NCI-H1694 treated with DMSO at 0.1 percent for 48 hours (cell line): ENCODE data around the gene FOLH1.
"Not testable (repeated sequence)": the region's sequence is repeated elsewhere in the genome, so short reads cannot be mapped to it uniquely, and the experiment has no call there.

ENCODE experiments used
- DNase-seq: peaks from one replicate; lab custom pipeline; 2025; lab: John Stamatoyannopoulos, UW

FOLH1 gene

DNA sequence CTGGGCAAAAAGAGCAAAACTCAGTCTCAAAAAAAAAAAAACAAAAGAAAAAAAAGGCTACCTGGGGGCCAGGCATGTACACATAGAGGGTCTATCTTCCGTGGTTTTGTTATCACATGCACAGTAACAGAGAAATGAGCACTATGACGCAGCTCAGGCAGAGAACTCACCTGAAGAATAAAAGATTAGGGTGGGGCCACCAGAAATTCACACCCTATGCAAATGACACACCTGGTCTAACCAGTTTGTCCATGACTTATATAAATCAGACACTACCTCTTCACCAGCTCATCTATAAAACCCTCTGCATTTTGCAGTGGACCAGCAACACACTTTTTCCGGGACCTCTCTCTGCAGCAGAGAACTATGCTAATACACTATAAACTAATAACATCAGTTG is 30.5 kb downstream of the FOLH1 start:
- not testable (repeated sequence) for DNase-seq

DNA sequence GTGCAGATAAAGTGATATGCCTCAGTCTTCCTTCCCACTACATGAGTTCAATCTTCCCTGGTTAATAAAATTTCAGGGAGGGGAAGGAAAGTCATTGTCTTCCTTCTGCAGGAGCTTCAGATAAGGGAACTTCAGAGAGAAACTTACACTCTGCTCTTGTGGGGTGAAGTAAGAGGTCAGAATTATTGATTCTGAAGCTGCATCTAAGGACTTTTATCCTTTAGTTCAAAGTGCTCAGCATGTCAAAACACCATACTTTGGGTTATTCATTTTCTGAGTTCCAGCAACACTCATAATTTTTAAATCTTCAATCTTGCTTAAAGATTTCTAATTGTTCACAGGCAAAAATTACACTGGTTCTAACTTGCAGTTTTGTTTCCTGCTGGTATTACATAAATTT is 33.0 kb downstream of the FOLH1 start:
- DNase-seq: not testable (repeated sequence)

DNA sequence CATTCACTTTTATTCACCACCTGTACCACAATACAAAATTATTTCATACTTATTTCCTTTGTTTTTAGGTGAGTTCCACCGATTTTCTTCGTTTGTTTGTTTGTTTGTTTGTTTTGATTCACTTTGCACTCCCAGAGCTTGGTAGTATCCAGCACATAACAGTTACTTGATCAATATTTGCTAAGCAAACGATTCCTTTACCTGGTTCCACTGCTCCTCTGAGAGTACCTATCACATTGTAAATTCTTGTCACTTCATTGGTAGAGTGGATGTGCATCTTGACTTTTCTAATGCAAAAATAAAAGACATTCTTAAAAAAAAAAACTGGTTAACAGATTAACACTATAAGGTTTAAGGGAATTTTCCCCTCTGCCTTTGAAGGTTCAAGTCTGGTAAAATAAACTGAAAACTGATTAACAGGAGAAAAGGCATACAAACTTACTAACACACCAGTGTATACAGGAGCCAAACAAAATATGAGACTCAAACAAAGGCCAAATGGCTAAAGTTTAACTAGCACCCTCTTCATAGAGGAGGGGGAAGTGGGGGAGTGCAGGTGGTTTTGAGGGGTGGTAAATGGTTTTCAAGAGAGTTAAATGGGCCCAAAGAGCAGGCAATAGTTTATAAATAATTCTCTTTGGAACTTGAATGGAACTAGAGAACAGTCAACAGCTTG is 33.6 kb downstream of the FOLH1 start:
- DNase-seq: not testable (repeated sequence)

DNA sequence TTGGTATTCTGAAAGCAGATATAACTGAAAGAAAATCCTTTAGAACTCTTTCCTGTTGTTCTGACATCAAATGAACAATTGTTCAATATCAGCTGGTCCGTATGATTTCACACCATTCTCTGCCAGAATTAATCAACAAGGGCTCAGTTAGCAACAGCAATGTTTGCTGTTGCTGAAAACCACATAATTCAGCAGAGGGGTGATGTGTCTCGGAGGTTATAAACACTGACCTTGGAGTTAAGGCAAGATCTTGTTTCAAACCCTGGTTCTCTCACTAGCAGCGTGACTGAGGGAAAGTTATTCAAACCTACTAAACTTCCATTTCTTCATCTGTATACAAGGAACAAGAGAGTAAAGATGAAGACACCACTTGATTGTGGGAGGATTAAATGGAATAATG is 36.8 kb downstream of the FOLH1 start:
- not testable (repeated sequence) for DNase-seq

DNA sequence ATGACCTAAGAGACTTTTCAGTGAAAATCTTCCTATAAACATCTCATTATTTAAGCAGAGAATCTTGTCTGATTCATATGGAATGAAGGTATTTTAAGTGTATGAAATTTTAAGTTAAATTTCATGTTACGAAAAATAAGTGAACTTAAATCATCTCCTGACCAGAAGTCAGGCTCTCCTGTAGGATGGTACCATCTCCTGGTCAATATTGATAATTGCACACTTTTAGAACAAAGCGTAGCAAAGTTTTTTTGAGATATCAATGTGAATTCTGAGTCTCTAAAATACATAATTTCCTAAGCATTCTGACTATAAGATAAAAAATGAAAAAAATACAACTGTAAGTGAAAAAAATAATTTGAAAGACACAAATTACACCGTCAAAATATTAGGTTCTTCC is 38.8 kb downstream of the FOLH1 start:
- DNase-seq: not testable (repeated sequence)

DNA sequence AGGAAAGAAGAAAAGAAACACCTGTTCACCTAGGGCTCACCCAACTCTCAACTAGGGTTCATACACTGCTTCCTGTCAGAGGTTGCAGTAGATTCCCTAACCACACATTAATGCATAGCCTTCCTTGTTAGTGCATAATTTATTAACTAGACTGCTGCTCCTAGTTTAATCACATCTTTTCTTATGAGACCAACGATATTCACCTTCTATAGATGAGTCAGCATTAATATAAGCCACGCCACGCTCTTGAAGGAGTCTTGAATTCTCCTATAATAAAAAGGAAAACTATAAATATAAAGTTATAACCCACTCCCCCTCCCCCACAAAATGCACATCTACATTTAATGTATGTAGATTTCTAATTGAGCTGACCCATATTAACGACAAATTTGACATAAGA is 39.4 kb downstream of the FOLH1 start:
- DNase-seq: not testable (repeated sequence)

DNA sequence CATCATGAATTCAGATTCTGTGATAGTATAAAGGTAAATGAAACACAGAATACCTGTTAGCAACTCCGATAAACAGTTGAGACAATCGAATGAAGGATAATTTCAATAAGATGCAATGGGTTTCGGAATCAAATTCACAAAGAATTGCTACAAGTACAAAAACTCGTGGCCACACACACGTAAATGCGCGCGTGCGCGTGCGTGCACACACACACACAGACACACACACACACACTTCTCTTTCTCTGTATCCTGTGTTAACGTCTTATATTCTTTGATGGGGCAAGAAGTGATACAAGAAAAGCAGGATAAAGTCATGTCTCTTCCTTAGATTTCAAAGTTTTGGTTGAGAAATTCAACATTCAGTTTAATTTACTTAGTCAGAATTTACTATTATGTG is 57.2 kb downstream of the FOLH1 start:
- DNase-seq: no peak

DNA sequence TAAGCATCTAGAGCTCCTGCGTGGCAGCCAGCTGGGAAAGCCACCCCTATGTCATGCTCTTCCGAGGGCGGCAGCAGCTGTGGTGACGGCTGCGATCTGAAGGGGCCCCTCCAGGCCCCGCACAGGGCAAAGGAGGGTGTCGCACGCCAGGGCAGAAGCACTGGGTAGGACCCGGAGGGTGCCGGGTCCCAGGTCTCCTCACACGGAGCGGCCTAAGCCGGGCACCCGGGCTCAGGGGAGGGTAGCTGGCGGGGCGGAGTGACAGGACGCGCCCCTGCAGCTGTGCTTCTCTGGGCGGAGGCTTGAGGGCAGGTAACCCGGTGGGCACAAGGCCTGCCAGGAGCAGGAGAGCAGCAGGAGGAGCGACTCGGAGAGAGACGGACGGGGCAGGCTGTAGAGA is 106.0 kb downstream of the FOLH1 start:
- DNase-seq: not testable (repeated sequence)
